H9 (cell line): ENCODE data around the gene LRIF1. TPM values are rescaled to one million over a fixed set of nuclear protein-coding genes. Genes with fewer than 3 reads are reported as not detected.

ENCODE experiments used
- DNase-seq: peaks from one replicate; pipeline ENCODE4 v3.0.0-alpha.2; 2017
- H2AFZ ChIP-seq: one replicate; pipeline ENCODE4 v1.6.1; 2013; ENCODE audit warnings: mild to moderate bottlenecking, low read length, control low read depth, moderate library complexity
- H2AK5ac ChIP-seq: 2 replicates; pipeline ENCODE4 v1.6.1; 2013; ENCODE audit warnings: low read length, control low read depth, mixed read lengths; ENCODE audit not compliant: insufficient read length
- H2BK120ac ChIP-seq: one replicate; pipeline ENCODE4 v1.6.1; 2013; ENCODE audit warnings: low read depth, mild to moderate bottlenecking, low read length, control low read depth, inconsistent platforms; ENCODE audit not compliant: poor library complexity, severe bottlenecking
- H2BK12ac ChIP-seq: 2 replicates; pipeline ENCODE4 v1.6.1; 2013; ENCODE audit warnings: low read length, control low read depth, mixed read lengths, low read depth; ENCODE audit not compliant: insufficient read length
- H2BK15ac ChIP-seq: 2 replicates; pipeline ENCODE4 v1.6.1; 2013; ENCODE audit warnings: low read depth, low read length, control low read depth
- H2BK20ac ChIP-seq: one replicate; pipeline ENCODE4 v1.6.1; 2013; ENCODE audit warnings: low read depth, mild to moderate bottlenecking, low read length, control low read depth, inconsistent platforms; ENCODE audit not compliant: poor library complexity, severe bottlenecking
- H2BK5ac ChIP-seq: 2 replicates; pipeline ENCODE4 v1.6.1; 2013; ENCODE audit warnings: low read length, control low read depth, mixed read lengths; ENCODE audit not compliant: insufficient read length
- H3K14ac ChIP-seq: 2 replicates; pipeline ENCODE4 v1.6.1; 2013; ENCODE audit warnings: low read length, control low read depth; ENCODE audit not compliant: insufficient read depth
- H3K18ac ChIP-seq: 2 replicates; pipeline ENCODE4 v1.6.1; 2013; ENCODE audit warnings: low read depth, mild to moderate bottlenecking, mixed read lengths, low read length, control low read depth; ENCODE audit not compliant: insufficient read length
- H3K23ac ChIP-seq: 2 replicates; pipeline ENCODE4 v1.6.1; 2013; ENCODE audit warnings: low read length, control low read depth, mixed read lengths, low read depth; ENCODE audit not compliant: insufficient read length
- H3K23me2 ChIP-seq: 2 replicates; pipeline ENCODE4 v1.6.1; 2013; ENCODE audit warnings: low read depth, mild to moderate bottlenecking, mixed read lengths, low read length, control low read depth; ENCODE audit not compliant: insufficient read length, poor library complexity, severe bottlenecking
- H3K27ac ChIP-seq: 2 replicates; pipeline ENCODE4 v1.5.1; 2013; ENCODE audit warnings: low read length, control low read depth, mixed read lengths, low read depth; ENCODE audit not compliant: insufficient read length
- H3K27me3 ChIP-seq: 2 replicates; pipeline ENCODE4 v1.6.1; 2013; ENCODE audit warnings: low read length, control low read depth, inconsistent platforms; ENCODE audit not compliant: insufficient read depth
- H3K4ac ChIP-seq: 2 replicates; pipeline ENCODE4 v1.6.1; 2013; ENCODE audit warnings: low read depth, mild to moderate bottlenecking, control low read depth, inconsistent platforms, low read length, moderate library complexity
- H3K4me1 ChIP-seq: 2 replicates; pipeline ENCODE4 v1.6.1; 2013; ENCODE audit warnings: low read length, control low read depth, inconsistent platforms; ENCODE audit not compliant: insufficient read depth
- H3K4me2 ChIP-seq: 2 replicates; pipeline ENCODE4 v1.6.1; 2013; ENCODE audit warnings: low read length, control low read depth, mixed read lengths; ENCODE audit not compliant: insufficient read length, insufficient read depth
- H3K56ac ChIP-seq: 2 replicates; pipeline ENCODE4 v1.6.1; 2013; ENCODE audit warnings: low read depth, mild to moderate bottlenecking, mixed read lengths, low read length, control low read depth; ENCODE audit not compliant: insufficient read length
- H3K79me1 ChIP-seq: 2 replicates; pipeline ENCODE4 v1.6.1; 2013; ENCODE audit warnings: low read depth, mild to moderate bottlenecking, moderate library complexity, low read length, control low read depth, inconsistent platforms; ENCODE audit not compliant: insufficient read depth, poor library complexity, severe bottlenecking
- H3K79me2 ChIP-seq: 2 replicates; pipeline ENCODE4 v1.6.1; 2013; ENCODE audit warnings: low read length, control low read depth, inconsistent platforms; ENCODE audit not compliant: insufficient read depth
- H3K9ac ChIP-seq: 2 replicates; pipeline ENCODE4 v1.6.1; 2013; ENCODE audit warnings: low read length, control low read depth, mixed read lengths; ENCODE audit not compliant: insufficient read length; ENCODE audit errors: extremely low read depth
- H3K9me3 ChIP-seq: one replicate; pipeline ENCODE4 v1.6.1; 2013; ENCODE audit warnings: low read depth, low read length, inconsistent platforms; ENCODE audit not compliant: control insufficient read depth
- H3T11ph ChIP-seq: one replicate; pipeline ENCODE4 v1.6.1; 2013; ENCODE audit warnings: mild to moderate bottlenecking, low read length, control low read depth, inconsistent platforms
- H4K20me1 ChIP-seq: one replicate; pipeline ENCODE4 v1.6.1; 2013; ENCODE audit not compliant: control insufficient read depth, insufficient read length, insufficient read depth
- H4K5ac ChIP-seq: 2 replicates; pipeline ENCODE4 v1.6.1; 2013; ENCODE audit warnings: low read depth, mild to moderate bottlenecking, mixed read lengths, low read length, control low read depth; ENCODE audit not compliant: insufficient read length
- H4K8ac ChIP-seq: replicated peaks from 2 replicates; pipeline ENCODE4 v1.6.1; 2013; ENCODE audit warnings: low read length, control low read depth, mixed read lengths, low read depth; ENCODE audit not compliant: insufficient read length
- H4K91ac ChIP-seq: 2 replicates; pipeline ENCODE4 v1.6.1; 2013; ENCODE audit warnings: low read depth, mild to moderate bottlenecking, moderate library complexity, mixed read lengths, low read length, control low read depth; ENCODE audit not compliant: insufficient read length
- H3K27ac Mint-ChIP-seq, 3 experiments: 2 replicates in 2 of 3; 3 replicates in 1 of 3; pipeline ENCODE4 v1.8.0; 2020 to 2021; ENCODE audit warnings: mixed read lengths in 3 of 3, mild to moderate bottlenecking in 1 of 3, moderate library complexity in 1 of 3
- H3K27me3 Mint-ChIP-seq: 2 replicates; pipeline ENCODE4 v1.8.0; 2021; ENCODE audit warnings: low read depth, mild to moderate bottlenecking, moderate library complexity, mixed read lengths
- H3K36me3 Mint-ChIP-seq, 3 experiments: 2 replicates in 2 of 3; 3 replicates in 1 of 3; pipeline ENCODE4 v1.8.0; 2020 to 2021; ENCODE audit warnings: low read depth in 3 of 3, mixed read lengths in 3 of 3; ENCODE audit not compliant: insufficient read depth in 1 of 3
- H3K4me1 Mint-ChIP-seq, 2 experiments: 2 replicates each; pipeline ENCODE4 v1.8.0; 2020; ENCODE audit warnings: mixed read lengths in 2 of 2
- H3K4me3 Mint-ChIP-seq, 2 experiments: 2 replicates in 1 of 2; 3 replicates in 1 of 2; pipeline ENCODE4 v1.8.0; 2020 to 2021; ENCODE audit warnings: mild to moderate bottlenecking in 2 of 2, mixed read lengths in 2 of 2, moderate library complexity in 1 of 2
- H3K9me3 Mint-ChIP-seq, 2 experiments: 2 replicates in 1 of 2; 3 replicates in 1 of 2; pipeline ENCODE4 v1.8.0; 2020; ENCODE audit warnings: mild to moderate bottlenecking in 2 of 2, mixed read lengths in 2 of 2, moderate library complexity in 1 of 2
- WGBS: extraction: QIAGEN DNeasy Blood & Tissue Kit; methylation state at CpG from one replicate; pipeline ENCODE4 v1.1.7; 2013; ENCODE audit warnings: missing lambda C conversion rate, low lambda C conversion rate, mixed read lengths; ENCODE audit not compliant: insufficient read length; ENCODE audit errors: extremely low coverage; 5-methylcytosine and 5-hydroxymethylcytosine counted together
- total RNA-seq: library from RNA; stranded (reverse); gene quantifications from 2 replicates; pipeline ENCODE4 v1.2.1, GENCODE V29; 2021
- TF ChIP-seq, protein P1 (sequence below): fragments of 200-600 bp; sonication (generic); conservative IDR thresholded peaks from 3 replicates; pipeline ENCODE4 v1.8.0; 2021; ENCODE audit warnings: antibody characterized with exemption, mild to moderate bottlenecking

LRIF1 gene
- total RNA-seq, 1 experiment from 2014 or later = 13.6 TPM

DNA sequence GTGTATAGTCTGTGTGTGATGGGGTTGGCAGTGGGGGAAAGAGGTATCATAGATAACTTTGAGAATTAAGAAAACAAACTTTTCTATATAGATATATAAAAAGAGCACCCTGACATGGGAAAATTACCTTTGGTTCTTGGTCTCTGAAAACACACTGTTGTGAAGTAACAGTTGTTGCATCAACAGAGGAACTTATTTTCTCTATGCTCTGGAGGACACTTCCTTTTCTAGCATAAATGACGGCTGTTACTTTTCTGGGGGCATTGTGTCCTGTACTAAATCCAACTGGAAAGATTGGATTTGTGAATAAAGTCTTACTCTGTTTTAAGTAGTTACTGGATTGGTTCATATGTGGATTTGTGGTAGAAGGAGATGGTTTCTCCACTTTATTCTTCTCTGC lies 12.6 kb downstream of the LRIF1 start:
- no peak overlapping the region for H3K9ac ChIP-seq
- no peak overlapping the region for H3K56ac ChIP-seq
- no peak overlapping the region for H2AFZ ChIP-seq
- TF ChIP-seq, protein P1, sequence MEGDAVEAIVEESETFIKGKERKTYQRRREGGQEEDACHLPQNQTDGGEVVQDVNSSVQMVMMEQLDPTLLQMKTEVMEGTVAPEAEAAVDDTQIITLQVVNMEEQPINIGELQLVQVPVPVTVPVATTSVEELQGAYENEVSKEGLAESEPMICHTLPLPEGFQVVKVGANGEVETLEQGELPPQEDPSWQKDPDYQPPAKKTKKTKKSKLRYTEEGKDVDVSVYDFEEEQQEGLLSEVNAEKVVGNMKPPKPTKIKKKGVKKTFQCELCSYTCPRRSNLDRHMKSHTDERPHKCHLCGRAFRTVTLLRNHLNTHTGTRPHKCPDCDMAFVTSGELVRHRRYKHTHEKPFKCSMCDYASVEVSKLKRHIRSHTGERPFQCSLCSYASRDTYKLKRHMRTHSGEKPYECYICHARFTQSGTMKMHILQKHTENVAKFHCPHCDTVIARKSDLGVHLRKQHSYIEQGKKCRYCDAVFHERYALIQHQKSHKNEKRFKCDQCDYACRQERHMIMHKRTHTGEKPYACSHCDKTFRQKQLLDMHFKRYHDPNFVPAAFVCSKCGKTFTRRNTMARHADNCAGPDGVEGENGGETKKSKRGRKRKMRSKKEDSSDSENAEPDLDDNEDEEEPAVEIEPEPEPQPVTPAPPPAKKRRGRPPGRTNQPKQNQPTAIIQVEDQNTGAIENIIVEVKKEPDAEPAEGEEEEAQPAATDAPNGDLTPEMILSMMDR = no peak
- no peaks in the 10 kb centered on the region for H3K79me1 ChIP-seq
- WGBS = no CpG with 5 or more reads among the region's 1 CpG
- no peak overlapping the region for H3K18ac ChIP-seq
- no peak overlapping the region for H2BK20ac ChIP-seq
- no peaks in the 10 kb centered on the region for H3K23me2 ChIP-seq
- no peak overlapping the region for H3K27ac ChIP-seq
- no peaks in the 10 kb centered on the region; the same call in 1 of the 2 replicates for H3K27me3 Mint-ChIP-seq
- H3T11ph ChIP-seq = no peak overlapping the region
- H3K4me2 ChIP-seq = no peak overlapping the region
- H3K4me1 Mint-ChIP-seq = no peaks in the 10 kb centered on the region
- no peak overlapping the region for H2BK120ac ChIP-seq
- H3K4me3 Mint-ChIP-seq = no peak overlapping the region
- 0 out of 2 replicates have a peak, but pooled peaks cover 3% of the 10 kb centered on the region for H3K4me1 ChIP-seq
- DNase-seq = no peak
- H3K27me3 ChIP-seq = no peaks in the 10 kb centered on the region
- H3K23ac ChIP-seq = no peak overlapping the region
- no peak overlapping the region for H2AK5ac ChIP-seq
- H4K20me1 ChIP-seq = no peaks in the 10 kb centered on the region
- H3K9me3 ChIP-seq = no peaks in the 10 kb centered on the region
- no peak overlapping the region for H3K4ac ChIP-seq
- H3K36me3 Mint-ChIP-seq = peaks cover 3 to 22% (median 15%) of the 10 kb centered on the region in 3 experiments; a peak in 6 of 7 replicates
- no peaks in the 10 kb centered on the region for H3K79me2 ChIP-seq
- H4K91ac ChIP-seq = no peak overlapping the region
- no peak overlapping the region for H4K8ac ChIP-seq
- H4K5ac ChIP-seq = no peak overlapping the region
- H2BK12ac ChIP-seq = no peak overlapping the region
- no peak overlapping the region for H3K14ac ChIP-seq
- H3K9me3 Mint-ChIP-seq = peaks cover 3 to 10% of the 10 kb centered on the region in 2 experiments; a peak in 2 of 5 replicates
- no peak overlapping the region for H3K27ac Mint-ChIP-seq
- H2BK15ac ChIP-seq = no peak overlapping the region
- no peak overlapping the region for H2BK5ac ChIP-seq
